Thyroid gland (tissue), 4 donors: ENCODE results near the gene MNX1.

ENCODE experiments used
- POLR2A ChIP-seq, 2 donors: fragments of 450-650 bp; IDR thresholded peaks; one replicate each; pipeline ENCODE4 v1.6.1; 2017; ENCODE audit warnings: antibody characterized with exemption in 2 of 2, mild to moderate bottlenecking in 2 of 2, moderate library complexity in 1 of 2
- TF ChIP-seq, protein P1 (sequence below), 6 experiments: fragments of 200-600 bp in 3 of 6; fragments of 450-650 bp in 3 of 6; sonication (generic) in 3 of 6; IDR thresholded peaks; one replicate each; pipeline ENCODE4 v1.5.1; 2016 to 2019; ENCODE audit warnings: antibody characterized with exemption in 6 of 6, mild to moderate bottlenecking in 2 of 6, inconsistent platforms in 1 of 6, moderate library complexity in 1 of 6

DNA sequence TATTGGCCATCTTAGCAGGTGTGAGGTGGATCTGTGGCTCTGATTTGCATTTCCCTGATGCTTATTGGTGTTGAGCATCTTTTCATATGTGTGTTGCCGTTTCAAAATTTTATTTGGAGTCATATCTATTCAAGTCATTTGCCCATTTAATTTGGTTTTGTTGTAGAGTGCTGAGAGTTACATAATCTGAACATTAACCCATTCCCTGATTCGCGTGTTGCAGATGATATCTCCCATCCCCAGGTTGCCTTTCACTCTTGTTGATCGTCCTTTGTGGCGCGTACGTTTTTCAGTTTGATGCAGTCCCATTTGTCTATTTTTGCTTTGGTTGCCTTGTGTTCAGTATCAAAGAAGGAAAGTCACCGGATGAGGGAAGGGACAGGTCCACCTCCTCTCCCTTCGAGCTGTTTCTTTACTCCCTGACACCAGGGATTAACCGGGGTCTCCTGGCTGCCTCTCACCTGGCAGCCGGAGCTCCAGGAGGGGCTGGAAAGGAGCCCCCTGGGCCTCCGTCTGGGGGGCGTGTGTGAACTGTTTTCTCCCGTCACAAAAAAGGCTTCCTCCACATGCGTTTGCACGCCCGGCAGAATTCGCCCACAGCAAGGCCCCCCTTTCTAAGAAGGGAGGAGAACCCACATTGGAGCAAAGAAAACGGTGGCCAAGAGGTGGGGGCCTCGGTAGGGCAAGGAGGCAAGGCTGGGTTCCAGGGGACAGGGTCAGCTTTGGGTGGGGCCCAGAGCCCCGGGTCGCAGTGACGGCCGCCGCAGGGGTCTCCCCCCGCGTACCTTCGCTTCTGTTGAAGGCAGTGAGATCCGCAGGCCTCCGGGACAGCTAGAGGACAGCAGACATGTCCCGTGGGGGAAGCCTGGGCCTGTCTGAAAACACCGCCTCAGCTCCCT lies 8.3 kb downstream of the MNX1 start:
- TF ChIP-seq, protein P1, sequence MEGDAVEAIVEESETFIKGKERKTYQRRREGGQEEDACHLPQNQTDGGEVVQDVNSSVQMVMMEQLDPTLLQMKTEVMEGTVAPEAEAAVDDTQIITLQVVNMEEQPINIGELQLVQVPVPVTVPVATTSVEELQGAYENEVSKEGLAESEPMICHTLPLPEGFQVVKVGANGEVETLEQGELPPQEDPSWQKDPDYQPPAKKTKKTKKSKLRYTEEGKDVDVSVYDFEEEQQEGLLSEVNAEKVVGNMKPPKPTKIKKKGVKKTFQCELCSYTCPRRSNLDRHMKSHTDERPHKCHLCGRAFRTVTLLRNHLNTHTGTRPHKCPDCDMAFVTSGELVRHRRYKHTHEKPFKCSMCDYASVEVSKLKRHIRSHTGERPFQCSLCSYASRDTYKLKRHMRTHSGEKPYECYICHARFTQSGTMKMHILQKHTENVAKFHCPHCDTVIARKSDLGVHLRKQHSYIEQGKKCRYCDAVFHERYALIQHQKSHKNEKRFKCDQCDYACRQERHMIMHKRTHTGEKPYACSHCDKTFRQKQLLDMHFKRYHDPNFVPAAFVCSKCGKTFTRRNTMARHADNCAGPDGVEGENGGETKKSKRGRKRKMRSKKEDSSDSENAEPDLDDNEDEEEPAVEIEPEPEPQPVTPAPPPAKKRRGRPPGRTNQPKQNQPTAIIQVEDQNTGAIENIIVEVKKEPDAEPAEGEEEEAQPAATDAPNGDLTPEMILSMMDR (IDR thresholded peaks at IDR 0.05), result no peak
- TF ChIP-seq POLR2A (IDR thresholded peaks at IDR 0.05), result no peak
